NK-92 treated with Interleukin-12 subunit alpha and Interleukin-12 subunit beta, amount 100 ng/mL, for 24 hours (cell line): ENCODE measurements around the gene ENTHD1.

Experiments
- DNase-seq: peaks from one replicate; lab custom pipeline; 2025; lab: John Stamatoyannopoulos, UW

The ENTHD1 gene, protein sequence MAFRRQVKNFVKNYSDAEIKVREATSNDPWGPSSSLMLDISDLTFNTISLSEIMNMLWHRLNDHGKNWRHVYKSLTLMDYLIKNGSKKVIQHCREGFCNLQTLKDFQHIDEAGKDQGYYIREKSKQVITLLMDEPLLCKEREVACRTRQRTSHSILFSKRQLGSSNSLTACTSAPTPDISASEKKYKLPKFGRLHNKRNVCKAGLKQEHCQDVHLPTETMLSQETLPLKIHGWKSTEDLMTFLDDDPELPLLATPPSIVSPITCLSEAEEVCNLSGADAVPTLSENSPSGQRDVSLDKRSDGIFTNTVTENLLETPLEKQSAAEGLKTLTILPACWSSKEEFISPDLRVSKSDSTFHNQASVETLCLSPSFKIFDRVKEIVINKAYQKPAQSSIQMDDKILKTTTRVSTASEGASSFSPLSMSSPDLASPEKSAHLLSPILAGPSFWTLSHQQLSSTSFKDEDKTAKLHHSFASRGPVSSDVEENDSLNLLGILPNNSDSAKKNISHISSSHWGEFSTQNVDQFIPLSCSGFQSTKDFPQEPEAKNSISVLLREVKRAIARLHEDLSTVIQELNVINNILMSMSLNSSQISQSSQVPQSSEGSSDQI

DNA sequence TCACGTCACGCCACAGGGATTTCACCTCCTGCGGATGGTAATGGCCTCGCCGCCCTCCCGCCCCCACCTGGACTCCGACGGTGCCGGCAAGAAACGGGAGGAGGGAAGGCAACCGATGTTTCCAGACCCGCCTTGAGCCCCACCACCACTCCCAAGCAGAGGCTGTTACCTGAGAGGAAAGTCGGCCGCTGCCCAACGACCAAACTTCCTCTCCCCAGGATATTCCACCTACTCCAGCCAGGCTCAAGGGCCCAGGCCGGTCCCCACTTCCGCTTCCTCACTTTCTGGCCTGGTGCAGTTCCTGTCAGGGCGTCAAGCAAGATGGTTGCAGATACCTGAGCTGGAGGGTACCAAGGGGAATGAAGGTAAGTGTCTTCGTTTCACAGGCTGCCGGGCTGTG lies at the start of gene ENTHD1:
TSS of gene ENTHD1 (minus strand) at position 235 of the 400 bp plus-strand sequence. CDS start 6,012 bp downstream, outside the sequence.
- DNase-seq: no peak

DNA sequence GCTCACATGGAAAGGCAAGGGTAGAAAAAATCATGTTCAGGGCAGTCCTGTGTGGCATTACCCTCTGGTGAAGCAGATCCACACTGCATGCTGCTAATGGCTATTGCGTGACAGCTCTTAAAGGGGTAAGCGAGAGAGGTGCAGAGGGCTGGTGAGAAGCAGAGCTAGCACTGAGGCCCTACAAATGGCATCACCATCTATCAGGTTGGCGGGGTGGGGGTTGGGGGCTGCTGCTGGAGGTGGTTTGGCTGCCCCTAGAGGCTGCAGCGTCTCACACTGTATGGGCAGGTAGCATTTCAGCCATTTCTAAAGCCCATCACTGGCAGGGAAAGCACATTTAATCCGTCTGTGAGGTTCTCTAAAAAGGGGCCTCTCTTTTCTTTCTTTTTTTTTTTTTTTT lies 49.8 kb upstream of the ENTHD1 start:
- DNase-seq: no peak

DNA sequence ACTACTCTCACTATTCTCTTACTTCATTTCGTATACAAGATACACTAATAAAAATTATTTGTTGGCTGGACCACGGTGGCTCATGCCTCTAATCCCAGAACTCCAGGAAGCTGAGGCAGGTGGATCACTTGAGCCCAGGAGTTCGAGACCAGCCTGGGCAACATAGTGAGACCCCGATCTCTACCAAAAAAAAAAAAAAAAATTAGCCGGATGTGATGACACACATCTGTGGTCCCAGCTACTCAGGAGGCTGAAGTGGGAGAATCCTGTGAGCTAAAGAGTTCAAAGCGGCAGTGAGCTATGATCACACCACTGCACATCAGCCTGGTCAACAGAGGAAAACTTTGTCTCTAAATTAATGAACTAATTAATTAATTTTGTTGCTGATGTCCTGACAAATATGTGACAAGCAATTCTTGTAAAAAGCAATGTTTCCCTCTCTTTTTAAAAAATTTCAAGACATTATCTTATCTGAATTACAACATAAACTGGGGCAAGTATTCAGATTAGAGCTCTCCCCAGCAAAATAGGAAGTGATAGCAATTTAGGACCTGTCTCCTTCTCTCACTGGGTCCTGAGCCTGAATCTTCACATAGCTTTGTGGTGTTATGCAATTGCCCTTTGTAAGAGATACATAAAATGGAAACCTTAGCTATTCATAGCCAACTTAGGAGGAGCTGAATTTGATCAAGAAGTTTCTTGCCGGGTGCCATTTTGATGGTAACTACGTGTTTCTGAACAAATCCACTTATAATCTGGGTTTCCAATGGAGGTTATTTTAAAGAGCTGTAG lies 49.1 kb upstream of the ENTHD1 start:
- DNase-seq: no peak

DNA sequence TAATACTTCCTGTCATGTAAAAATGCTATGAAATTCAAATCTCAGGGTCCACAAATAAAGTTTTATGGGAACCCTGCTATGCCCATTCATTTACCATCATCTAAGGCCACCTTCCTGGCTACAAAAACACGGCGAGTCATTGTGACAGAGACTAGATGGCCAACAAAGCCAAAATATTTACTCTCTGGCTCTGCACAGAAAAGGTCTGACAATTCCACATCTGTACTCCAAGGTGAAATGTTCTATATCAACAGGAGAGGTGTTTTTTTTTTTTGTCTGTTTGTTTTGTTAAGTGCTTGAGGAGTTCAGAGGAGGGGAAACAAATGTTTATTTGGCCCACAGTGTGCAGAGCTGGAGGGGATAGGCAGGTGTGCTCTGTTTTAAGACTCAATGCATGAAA lies 48.0 kb upstream of the ENTHD1 start:
- DNase-seq: no peak

DNA sequence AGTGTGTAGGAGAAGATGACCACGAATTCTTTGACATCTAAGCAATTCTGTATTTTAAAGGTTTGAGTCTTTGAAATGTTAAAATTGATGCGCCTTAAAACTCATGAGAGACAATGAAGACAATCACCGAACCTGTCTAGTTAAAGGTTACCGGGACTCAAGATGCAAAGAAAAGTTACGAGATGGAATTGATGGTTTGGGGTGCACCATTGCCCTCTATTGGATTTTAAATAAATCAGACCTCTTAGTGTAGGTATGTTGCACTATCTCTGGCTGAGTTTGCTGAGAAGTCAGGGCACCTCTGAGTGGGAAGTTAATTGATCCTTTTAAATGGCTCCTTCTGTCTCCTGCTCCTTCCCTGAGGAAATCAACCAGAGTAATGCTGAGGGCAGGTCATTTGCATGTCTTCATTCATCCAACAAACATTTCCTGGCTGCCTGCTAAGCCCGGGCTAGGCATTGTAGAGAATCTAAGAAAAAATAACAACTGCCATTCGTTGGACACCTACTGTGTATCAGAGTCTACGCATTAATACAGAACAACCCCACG lies 47.3 kb upstream of the ENTHD1 start:
- no peak for DNase-seq

DNA sequence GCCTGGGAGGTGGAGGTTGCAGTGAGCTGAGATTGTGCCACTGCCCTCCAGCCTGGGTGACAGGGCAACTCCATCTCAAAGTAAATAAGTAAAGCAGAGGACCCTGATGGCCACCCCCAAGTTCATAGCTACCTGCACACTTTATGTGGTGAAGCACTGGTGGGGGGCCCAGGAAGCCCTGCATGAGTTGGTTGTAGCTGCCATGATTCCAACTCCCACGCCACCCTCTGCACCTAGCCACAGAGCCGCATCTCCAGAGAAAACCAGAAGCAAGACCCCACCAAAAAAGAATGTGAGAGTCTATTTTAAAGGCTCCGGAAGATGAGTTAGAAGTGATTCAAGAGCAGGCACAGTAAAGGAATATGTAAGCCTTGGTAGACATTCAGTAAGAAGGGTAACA lies 46.3 kb upstream of the ENTHD1 start:
- no peak for DNase-seq

DNA sequence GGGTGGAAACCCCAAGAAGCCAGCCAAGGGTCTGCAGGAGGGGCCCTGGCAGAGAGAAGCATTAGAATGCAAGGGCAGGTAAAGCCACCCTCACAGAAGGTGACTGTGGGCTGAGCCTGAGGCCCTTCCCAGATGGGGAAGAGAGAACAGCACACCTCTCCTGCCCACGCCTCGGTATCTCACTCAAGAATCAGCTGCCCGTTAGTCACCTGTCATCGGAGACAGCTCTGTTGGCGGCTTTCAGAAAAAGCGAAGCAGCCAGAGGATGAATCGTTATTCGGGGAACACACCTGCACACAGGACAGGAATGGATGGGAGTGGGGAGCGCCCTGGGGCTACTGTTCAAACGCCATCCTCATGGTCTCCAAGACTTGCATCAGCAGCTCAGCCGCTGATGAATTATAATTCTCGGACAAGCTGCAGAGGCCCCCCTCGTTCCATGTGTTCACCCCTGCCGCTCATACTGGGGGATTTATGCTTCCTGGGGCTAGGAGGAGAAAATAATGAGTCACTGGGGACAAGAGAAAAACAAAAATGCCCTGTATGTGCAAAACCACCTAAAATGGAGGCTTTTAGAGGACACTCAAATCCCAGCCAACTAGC lies 45.0 kb upstream of the ENTHD1 start:
- DNase-seq: no peak

DNA sequence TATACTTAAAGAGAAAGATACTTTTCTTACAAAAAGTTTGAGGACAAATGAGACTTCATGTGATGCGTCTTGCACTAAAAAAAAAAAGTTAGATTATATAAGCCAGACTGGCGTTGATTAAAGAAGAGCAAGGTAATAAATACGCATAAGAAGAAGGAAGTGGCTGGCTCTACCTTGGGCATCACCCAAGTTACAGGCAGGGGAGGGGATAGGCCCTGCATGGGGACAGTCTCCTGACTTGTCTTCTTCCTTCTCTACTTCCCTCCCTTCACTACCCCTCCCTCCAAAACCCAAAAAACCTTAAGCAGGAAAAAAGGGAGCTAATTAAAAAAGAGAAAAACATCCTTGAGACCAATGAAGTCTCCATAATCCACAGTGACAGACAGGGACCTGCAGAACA lies 44.3 kb upstream of the ENTHD1 start:
- DNase-seq: no peak

DNA sequence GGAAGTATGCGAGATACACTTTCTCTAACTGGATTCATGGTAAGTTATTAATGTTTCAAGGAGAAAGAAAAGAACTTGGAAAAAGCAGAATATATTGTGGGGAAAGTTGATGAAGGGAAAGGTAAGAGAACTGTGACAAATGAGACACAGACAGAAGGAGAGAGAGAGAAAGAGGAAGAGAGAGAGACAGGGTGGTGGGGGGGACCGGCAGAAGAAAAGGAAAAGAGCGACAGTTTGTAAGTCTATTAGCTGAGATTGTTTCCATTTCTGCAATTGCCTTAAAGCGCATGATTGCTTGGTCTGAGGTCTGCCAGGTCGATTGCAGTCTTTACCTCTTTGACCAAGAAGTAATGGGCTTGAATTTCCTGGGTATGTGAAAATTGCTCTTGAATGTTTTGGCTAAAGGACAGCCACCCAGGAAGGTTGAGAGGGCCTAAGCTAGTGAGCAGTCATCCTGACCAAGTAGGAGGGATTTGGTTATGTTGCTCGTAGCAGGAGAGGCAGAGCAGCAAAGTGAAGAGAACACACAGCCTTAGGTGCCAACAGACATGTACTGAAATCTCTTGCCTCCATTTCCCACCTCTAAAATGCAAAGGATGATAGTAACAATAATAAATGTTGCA lies 43.1 kb upstream of the ENTHD1 start:
- DNase-seq: no peak

DNA sequence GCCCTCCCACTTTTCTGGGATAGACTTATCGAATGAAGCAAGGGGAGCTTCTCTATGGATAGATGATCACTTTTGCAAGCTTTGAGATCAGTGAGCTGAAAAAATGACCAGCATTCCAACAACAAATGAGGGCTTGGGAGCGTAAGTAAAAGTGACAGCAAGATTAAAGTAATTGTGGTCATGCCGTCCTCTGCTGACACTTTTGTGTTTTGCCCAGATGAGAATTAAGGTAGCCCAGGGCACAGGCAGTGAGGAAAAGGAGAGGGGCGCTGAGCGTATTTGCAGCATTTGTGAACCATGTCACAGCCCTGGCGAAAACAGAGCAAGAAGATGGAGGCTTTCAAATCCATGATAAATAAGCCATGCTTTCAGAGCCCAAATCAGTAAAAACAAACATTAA lies 42.1 kb upstream of the ENTHD1 start:
- no peak for DNase-seq

DNA sequence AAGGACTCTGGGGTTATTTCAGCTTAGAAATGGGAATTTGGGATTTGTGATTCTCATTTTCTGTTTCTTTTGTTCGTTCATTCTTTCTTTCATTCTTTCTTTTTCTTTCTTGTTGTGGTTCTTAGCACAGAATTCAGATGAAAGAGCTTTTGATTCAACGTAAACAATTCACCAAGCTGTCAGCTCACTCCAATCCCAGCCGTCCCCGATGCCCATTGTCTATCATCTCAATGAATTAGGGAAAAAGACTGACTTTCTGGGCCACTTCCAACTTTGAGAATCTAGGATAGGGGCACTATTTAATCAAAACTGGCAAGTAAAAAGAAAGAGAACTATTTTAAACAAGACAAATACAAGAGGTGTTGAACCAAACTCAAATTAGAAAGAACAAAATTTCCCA lies 41.6 kb upstream of the ENTHD1 start:
- DNase-seq: no peak

DNA sequence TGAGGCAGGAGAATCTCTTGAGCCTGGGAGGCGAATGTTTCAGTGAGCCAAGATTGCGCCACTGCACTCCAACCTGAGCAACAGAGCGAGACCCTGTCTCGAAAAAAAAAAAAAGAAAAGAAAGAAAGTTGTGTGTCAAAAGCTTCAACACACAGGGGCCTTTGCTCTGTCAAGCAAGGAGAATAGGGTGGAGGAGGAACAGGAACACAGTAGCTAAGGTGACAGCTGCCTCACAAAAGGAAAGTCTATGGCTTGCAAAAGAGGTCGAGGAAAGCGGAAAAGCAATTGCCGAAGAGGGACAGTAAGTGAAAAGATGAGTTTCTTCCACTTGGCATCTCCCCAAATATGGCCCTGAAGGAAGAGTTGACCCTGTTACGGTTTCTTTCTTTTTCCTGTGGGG lies 40.2 kb upstream of the ENTHD1 start:
- DNase-seq: no peak

DNA sequence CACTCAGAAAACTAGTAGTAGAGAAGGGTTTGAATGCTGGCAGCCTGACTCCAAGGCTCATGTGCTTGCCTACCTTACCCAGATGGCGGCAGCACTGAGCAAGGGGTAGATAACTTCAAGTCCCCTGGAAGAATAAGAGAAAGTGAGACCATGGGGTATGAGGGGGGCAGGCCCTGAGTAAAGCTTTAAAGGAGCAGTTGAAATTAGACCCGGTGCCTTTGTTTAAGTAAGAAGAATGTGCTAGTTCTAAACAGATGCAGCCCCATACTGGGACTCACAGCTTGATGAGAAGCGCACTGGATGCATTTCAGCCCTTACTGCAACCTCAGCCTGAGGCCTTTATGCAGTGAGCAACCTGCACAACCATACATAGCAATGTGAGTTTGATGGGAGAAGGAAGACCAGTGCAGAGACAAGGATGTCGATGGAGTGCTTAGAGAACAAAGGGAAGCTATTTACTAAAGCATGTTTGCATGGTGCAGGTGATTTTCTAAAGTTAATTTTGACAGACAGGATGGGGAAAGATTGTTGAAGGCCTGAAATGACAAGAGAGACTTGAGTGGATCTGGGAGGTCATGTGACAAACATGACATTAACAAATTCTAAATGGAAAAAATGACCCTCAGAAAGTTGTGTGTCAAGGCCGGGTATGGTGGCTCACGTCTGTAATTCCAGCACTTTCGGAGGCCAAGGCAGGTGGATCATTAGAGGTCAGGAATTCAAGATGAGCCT lies 39.5 kb upstream of the ENTHD1 start:
- no peak for DNase-seq

DNA sequence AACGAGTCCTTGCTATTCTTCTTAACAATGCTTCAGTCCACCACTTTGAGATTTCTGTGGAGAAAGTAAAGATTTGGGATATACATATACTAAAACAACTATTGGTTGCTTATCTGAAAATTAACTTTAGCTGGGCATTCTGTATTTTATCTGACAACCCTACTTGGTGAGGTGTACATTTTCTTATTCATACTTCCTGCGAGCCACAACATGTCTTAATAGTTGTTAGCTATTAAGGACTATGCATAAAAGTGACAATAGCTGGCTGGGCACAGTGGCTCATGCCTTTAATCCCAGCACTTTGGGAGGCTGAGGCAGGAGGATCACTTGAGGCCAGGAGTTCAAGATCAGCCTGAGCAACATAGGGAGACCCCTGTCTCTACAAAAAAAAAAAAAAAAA lies 38.6 kb upstream of the ENTHD1 start:
- DNase-seq: no peak

DNA sequence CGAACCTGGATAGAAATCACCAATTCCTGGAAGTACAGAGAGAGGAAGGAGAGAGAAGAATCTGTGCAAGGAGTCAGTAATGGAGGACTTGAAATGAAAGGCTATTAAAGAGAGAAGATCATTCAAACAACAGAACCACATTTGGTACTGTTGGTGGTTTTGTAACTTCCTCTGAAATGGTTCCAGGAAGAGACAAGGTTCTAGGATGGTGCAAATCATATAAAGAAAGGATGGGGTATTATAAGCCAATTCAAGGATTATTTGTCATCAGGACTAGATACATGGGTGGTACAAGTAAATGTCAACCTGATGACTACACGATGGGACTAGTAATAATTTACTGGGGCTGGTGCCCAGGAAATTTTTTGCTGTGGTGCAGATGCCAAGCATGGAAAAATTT lies 37.7 kb upstream of the ENTHD1 start:
- no peak for DNase-seq

DNA sequence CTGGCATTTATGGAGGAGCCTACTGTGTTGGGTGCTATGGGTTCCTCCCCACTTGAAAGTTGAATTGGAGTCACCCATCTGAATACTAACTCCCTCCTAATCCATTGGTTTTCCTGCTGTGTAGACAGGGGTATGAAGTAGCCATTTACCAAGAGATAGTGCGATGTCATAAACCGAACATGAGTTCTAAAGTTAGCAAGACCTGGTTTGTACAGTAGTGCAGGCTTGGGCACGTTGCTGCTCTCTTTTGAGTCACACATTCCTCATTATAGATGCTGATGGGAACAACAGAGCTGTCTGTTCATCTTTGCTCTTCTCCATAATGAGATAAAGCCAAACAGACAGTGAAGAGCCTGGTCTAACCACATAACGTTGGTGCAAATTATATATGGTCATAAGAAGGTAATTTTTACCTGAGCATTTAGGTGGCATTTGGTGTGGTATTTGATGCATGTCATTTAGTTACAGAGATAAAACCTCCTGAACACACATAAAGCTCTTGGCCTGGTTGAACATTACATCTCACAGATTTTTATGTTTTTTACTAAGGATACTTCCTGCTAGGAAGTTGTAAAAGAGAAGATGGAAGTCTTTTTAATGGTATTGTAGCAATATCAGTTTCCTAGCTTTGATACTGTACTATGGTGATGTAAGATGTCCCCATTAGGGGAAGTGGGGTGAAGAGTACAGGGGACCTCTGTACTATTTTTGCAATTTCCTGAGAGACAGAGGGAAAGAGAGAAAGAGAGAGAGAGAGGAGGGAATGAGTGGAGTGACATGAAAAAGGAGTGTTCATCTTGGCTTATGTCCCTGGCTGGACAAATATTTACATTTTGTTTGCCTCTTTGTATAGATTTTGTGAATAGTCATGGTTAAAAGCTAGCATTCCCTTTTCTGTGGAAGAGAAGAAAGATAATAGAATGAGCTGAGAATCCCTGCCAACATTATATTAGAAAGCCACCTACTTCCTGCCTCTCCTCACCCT lies 35.3 kb upstream of the ENTHD1 start:
- no peak for DNase-seq

DNA sequence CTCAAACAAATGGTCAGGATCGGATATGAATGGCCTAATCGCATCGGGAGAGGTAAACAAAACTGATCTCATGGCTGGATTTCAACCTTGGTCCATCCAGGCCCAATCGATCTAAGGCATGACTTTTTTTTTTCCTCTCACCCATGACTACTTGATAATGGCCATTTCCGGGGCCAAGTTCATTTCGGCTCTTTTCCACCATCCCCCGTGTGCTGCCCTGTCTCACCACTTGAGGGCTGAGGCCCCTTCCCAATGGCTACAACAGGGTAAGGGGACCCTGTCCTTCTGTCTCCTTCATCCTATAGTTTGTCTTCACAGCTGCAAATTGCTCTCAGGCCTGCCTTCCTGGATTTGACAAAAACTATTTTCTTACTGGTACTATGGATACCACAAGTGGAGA lies 34.0 kb upstream of the ENTHD1 start:
- DNase-seq: no peak

DNA sequence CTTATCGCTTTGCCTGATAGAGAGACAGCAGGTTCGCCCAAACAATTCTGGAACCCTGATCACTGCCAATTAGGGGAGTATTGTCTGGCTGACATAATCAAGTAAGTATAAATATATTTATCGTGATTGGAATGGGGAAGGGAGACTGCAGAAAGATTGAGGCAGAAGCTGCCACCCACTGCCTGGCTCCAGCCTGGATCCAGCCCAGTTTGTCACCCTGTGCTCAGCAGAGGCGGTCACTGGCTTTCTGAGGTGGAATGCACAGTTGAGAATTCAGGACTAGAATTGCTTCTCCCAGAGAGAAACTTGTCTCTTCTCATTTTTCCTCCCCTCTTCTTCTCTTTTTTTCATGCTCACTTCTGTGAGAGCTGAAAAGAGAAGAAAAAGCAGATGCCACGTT lies 33.2 kb upstream of the ENTHD1 start:
- no peak for DNase-seq

DNA sequence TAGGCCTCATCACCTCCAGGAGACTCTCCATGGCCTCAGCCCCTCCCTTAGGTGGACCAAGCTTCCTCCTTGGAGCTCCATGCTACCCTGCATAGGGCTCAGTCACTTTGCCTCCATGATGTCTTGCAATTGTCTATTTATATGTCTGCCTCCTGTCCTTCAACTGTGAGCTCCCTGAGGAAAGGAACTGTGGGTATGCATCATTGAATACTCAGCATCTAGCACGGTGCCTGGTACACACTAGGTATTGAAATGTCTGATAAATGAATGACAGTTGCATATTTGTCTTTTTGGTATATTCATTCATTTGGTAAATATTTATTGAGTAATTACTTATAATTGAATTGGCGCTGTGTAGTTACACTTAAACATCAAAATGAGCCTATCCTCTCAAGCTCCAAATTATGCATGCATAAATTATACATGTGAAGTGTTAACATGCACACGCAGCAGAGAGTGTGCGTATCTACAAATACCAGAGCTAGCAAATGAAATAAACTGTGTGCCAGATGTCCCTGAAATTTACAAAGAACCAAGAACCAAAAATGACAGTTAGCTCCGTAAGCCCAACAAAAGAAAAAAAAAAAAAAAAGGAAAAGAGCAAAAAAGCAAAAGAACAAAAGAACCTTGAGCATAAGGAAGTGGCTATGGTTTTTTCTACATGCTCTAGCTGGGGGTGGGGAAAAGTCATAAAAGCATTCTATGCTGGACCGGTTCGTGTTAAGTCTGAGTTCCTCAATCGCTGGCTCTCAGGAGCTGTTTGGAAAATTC lies 32.5 kb upstream of the ENTHD1 start:
- no peak for DNase-seq
